OCI-LY3 (cell line): ENCODE measurements around the gene LCP1.

Experiments used
- EZH2phosphoT487 ChIP-seq: fragments of 200-600 bp; shearing (Covaris generic); IDR thresholded peaks from 2 replicates; pipeline ENCODE4 v1.6.1; 2018; ENCODE audit warnings: antibody characterized with exemption, mixed run types, low read depth
- TF ChIP-seq, protein P1 (sequence below): fragments of 200-600, 300-600 bp; sonication (generic); IDR thresholded peaks from 2 replicates; pipeline ENCODE4 v1.5.1; 2014; ENCODE audit warnings: antibody characterized with exemption, low read length, low read depth

DNA sequence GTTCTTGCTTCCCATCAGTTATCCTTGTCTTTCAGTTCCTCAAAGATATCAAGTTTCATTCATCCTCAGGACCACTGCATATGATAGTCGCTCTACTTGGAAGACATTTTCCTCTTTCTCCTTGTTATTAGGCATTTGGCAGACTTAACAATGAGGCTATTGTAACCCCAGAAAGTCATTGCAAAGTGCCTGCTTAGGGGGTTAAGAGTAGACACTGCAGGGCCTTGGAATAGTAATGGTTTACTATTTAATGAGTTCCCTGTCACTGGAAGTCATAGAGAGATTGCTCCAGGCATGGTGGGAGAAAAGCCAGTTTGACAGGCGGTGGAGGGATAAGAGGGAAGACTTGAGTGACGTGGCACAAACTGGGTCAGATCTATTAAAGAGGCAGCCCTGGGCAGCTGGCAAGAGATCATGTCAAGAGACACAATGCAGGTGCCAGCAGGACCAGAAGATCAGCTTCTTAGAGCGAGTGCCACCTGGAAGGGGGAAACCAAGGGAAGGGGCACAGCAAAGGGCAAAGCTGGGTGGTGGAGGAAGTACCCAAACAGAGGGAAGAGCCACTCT, 60.3 kb downstream of the LCP1 start:
- TF ChIP-seq, protein P1, sequence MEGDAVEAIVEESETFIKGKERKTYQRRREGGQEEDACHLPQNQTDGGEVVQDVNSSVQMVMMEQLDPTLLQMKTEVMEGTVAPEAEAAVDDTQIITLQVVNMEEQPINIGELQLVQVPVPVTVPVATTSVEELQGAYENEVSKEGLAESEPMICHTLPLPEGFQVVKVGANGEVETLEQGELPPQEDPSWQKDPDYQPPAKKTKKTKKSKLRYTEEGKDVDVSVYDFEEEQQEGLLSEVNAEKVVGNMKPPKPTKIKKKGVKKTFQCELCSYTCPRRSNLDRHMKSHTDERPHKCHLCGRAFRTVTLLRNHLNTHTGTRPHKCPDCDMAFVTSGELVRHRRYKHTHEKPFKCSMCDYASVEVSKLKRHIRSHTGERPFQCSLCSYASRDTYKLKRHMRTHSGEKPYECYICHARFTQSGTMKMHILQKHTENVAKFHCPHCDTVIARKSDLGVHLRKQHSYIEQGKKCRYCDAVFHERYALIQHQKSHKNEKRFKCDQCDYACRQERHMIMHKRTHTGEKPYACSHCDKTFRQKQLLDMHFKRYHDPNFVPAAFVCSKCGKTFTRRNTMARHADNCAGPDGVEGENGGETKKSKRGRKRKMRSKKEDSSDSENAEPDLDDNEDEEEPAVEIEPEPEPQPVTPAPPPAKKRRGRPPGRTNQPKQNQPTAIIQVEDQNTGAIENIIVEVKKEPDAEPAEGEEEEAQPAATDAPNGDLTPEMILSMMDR, result no peak
- no peak for TF ChIP-seq EZH2phosphoT487
